KMS-11 (cell line): ENCODE data around the gene BAIAP2L1.

Experiments
- H2AFZ ChIP-seq: fragments of 200-600 bp; sonication (generic); 2 replicates; pipeline ENCODE4 v1.6.1; 2016; ENCODE audit warnings: antibody characterized with exemption, mixed run types, low read depth
- H3K27ac ChIP-seq: fragments of 200-600 bp; sonication (generic); 2 replicates; pipeline ENCODE4 v1.6.1; 2016; ENCODE audit warnings: mild to moderate bottlenecking, mixed run types
- H3K27me3 ChIP-seq: fragments of 200-600 bp; sonication (generic); 2 replicates; pipeline ENCODE4 v1.6.1; 2017; ENCODE audit warnings: mild to moderate bottlenecking, low read depth, mixed run types, moderate library complexity; ENCODE audit not compliant: insufficient read depth
- H3K36me3 ChIP-seq: fragments of 200-600 bp; sonication (generic); 2 replicates; pipeline ENCODE4 v1.6.1; 2017; ENCODE audit warnings: mild to moderate bottlenecking, mixed run types; ENCODE audit not compliant: insufficient read depth
- H3K4me1 ChIP-seq: fragments of 200-600 bp; sonication (generic); 2 replicates; pipeline ENCODE4 v1.6.1; 2016; ENCODE audit warnings: mild to moderate bottlenecking, low read depth, mixed run types; ENCODE audit not compliant: poor library complexity, severe bottlenecking
- H3K4me2 ChIP-seq: fragments of 200-600 bp; sonication (generic); 2 replicates; pipeline ENCODE4 v1.7.0; 2016; ENCODE audit warnings: mild to moderate bottlenecking, mixed run types
- H3K4me3 ChIP-seq: fragments of 200-600 bp; sonication (generic); IDR thresholded peaks from 2 replicates; pipeline ENCODE4 v1.6.1; 2017; ENCODE audit warnings: low read depth, low read length, mixed read lengths; ENCODE audit not compliant: insufficient read depth
- H3K79me2 ChIP-seq: fragments of 200-600 bp; sonication (generic); 2 replicates; pipeline ENCODE4 v1.6.1; 2016; ENCODE audit warnings: low read depth, mixed run types; ENCODE audit not compliant: insufficient read depth
- H3K9ac ChIP-seq: fragments of 200-600 bp; sonication (generic); 2 replicates; pipeline ENCODE4 v1.6.1; 2016; ENCODE audit warnings: mild to moderate bottlenecking, mixed run types
- H4K20me1 ChIP-seq: fragments of 200-600 bp; sonication (generic); 2 replicates; pipeline ENCODE4 v1.6.1; 2016; ENCODE audit warnings: mild to moderate bottlenecking, mixed run types; ENCODE audit not compliant: insufficient read depth
- CTCF ChIP-seq: fragments of 200-600 bp; sonication (generic); conservative IDR thresholded peaks from 2 replicates; pipeline ENCODE4 v1.6.1; 2017; ENCODE audit warnings: low read depth, mild to moderate bottlenecking, antibody characterized with exemption, low read length, moderate library complexity, mixed read lengths

BAIAP2L1 gene

GRCh38 chr7:98244871-98245270 lies 156.0 kb downstream of the BAIAP2L1 start:
- Histone ChIP-seq H4K20me1 (no peaks in the 10 kb centered on the region), H3K4me3 (no peak overlapping the region), H3K4me2 (no peak overlapping the region), H3K36me3 (no peaks in the 10 kb centered on the region), H3K27me3 (no peaks in the 10 kb centered on the region), H3K9ac (no peak overlapping the region), H3K79me2 (no peaks in the 10 kb centered on the region), H3K27ac (no peak overlapping the region), H2AFZ (no peak overlapping the region), H3K4me1 (peaks cover under 1% of the 10 kb centered on the region)
- no peak for TF ChIP-seq CTCF

GRCh38 chr7:98242934-98243333 lies 158.0 kb downstream of the BAIAP2L1 start:
- H3K4me2 ChIP-seq: no peak overlapping the region
- no peak for TF ChIP-seq CTCF
- H3K4me1 ChIP-seq: no peaks in the 10 kb centered on the region
- H3K4me3 ChIP-seq: no peak overlapping the region
- no peak overlapping the region for H3K27ac ChIP-seq
- H2AFZ ChIP-seq: no peak overlapping the region
- no peaks in the 10 kb centered on the region for H3K27me3 ChIP-seq
- no peaks in the 10 kb centered on the region for H3K36me3 ChIP-seq
- no peaks in the 10 kb centered on the region for H3K79me2 ChIP-seq
- H3K9ac ChIP-seq: no peak overlapping the region
- no peaks in the 10 kb centered on the region for H4K20me1 ChIP-seq

- no peaks in the 10 kb centered on the region for H3K4me1 ChIP-seq
- no peaks in the 10 kb centered on the region for H4K20me1 ChIP-seq
- H3K79me2 ChIP-seq: no peaks in the 10 kb centered on the region
- H3K4me2 ChIP-seq: no peak overlapping the region
- H2AFZ ChIP-seq: no peak overlapping the region
- no peak overlapping the region for H3K9ac ChIP-seq
- no peak for TF ChIP-seq CTCF
- no peaks in the 10 kb centered on the region for H3K27me3 ChIP-seq
- no peak overlapping the region for H3K4me3 ChIP-seq
- H3K36me3 ChIP-seq: no peaks in the 10 kb centered on the region
- no peak overlapping the region for H3K27ac ChIP-seq
Measured at GRCh38 chr7:98242342-98242741, 158.5 kb downstream of the BAIAP2L1 start.

GRCh38 chr7:98241674-98242241 lies 159.1 kb downstream of the BAIAP2L1 start:
- H3K36me3 ChIP-seq: no peaks in the 10 kb centered on the region
- no peak overlapping the region for H3K4me3 ChIP-seq
- no peaks in the 10 kb centered on the region for H3K4me1 ChIP-seq
- no peak overlapping the region for H2AFZ ChIP-seq
- no peak overlapping the region for H3K4me2 ChIP-seq
- 0 out of 2 replicates have a peak, but pooled peaks have one; percentile 20 for TF ChIP-seq CTCF
- no peaks in the 10 kb centered on the region for H3K79me2 ChIP-seq
- H4K20me1 ChIP-seq: no peaks in the 10 kb centered on the region
- no peak overlapping the region for H3K9ac ChIP-seq
- H3K27me3 ChIP-seq: no peaks in the 10 kb centered on the region
- H3K27ac ChIP-seq: no peak overlapping the region
